ENCODE measurements around the gene POU3F1. TPM values are rescaled to one million over a fixed set of nuclear protein-coding genes. Genes with fewer than 3 reads are reported as not detected.

The POU3F1 gene
- total RNA-seq, 1 experiment from 2014 or later = 5.8 TPM

GRCh38 chr1:38043036-38043747 is 3.4 kb downstream of the POU3F1 start:
- Histone ChIP-seq H3K27ac (ENCODE audit: insufficient read length, low read depth, low read length) (no peak overlapping the region), H3T11ph (ENCODE audit: low read length) (no peak overlapping the region), H3K23me2 (ENCODE audit: insufficient read length, low read depth, low read length, poor library complexity, severe bottlenecking) (peaks cover 22% of the 10 kb centered on the region), H3K56ac (ENCODE audit: insufficient read length, low read depth, low read length) (no peak overlapping the region), H4K91ac (ENCODE audit: insufficient read length, low read depth, low read length) (no peak overlapping the region), H2BK12ac (ENCODE audit: insufficient read length, low read depth, low read length) (no peak overlapping the region), H2AFZ (ENCODE audit: low read length) (no peak overlapping the region), H4K20me1 (ENCODE audit: control insufficient read depth, insufficient read depth, insufficient read length) (no peaks in the 10 kb centered on the region), H3K9me3 (ENCODE audit: control insufficient read depth, low read depth, low read length) (no peaks in the 10 kb centered on the region), H3K27me3 (ENCODE audit: insufficient read depth, low read length) (peaks cover 10% of the 10 kb centered on the region; the same call in 1 of the 2 replicates), H2BK15ac (ENCODE audit: low read depth, low read length) (no peak overlapping the region), H3K79me1 (ENCODE audit: insufficient read depth, low read depth, low read length, poor library complexity, severe bottlenecking) (no peaks in the 10 kb centered on the region), H2BK5ac (ENCODE audit: insufficient read length, low read length) (no peak overlapping the region), H4K5ac (ENCODE audit: insufficient read length, low read depth, low read length) (no peak overlapping the region), H2BK20ac (ENCODE audit: low read depth, low read length, poor library complexity, severe bottlenecking) (no peak overlapping the region), H3K4me1 (ENCODE audit: insufficient read depth, low read length) (peaks cover 1% of the 10 kb centered on the region; the same call in 1 of the 2 replicates), H3K14ac (ENCODE audit: insufficient read depth, low read length) (no peak overlapping the region), H2AK5ac (ENCODE audit: insufficient read length, low read length) (no peak overlapping the region), H3K23ac (ENCODE audit: insufficient read length, low read depth, low read length) (no peak overlapping the region), H3K79me2 (ENCODE audit: insufficient read depth, low read length) (no peaks in the 10 kb centered on the region; the same call in 1 of the 2 replicates), H4K8ac (replicated peaks; ENCODE audit: insufficient read length, low read depth, low read length) (no peak overlapping the region), H2BK120ac (ENCODE audit: low read depth, low read length, poor library complexity, severe bottlenecking) (no peak overlapping the region), H3K18ac (ENCODE audit: insufficient read length, low read depth, low read length) (no peak overlapping the region), H3K4me2 (ENCODE audit: insufficient read depth, insufficient read length, low read length) (no peak overlapping the region), H3K9ac (ENCODE audit: extremely low read depth, insufficient read length, low read length) (no peak overlapping the region), H3K4ac (ENCODE audit: low read depth, low read length) (no peak overlapping the region)
- no peak for DNase-seq
- peaks cover 29 to 46% of the 10 kb centered on the region in 2 experiments for H3K4me1 Mint-ChIP-seq
- H3K27me3 Mint-ChIP-seq (ENCODE audit: low read depth) = peaks cover 44% of the 10 kb centered on the region
- no peak overlapping the region; a peak in 1 of 7 replicates for H3K27ac Mint-ChIP-seq
- no CpG with 5 or more reads among the region's 12 CpGs for WGBS (ENCODE audit: extremely low coverage, insufficient read length, low lambda C conversion rate)
- peaks cover 2 to 6% of the 10 kb centered on the region in 2 experiments; a peak in 3 of 5 replicates for H3K9me3 Mint-ChIP-seq
- no peak for TF ChIP-seq CTCF (conservative IDR thresholded peaks at IDR 0.05)
- H3K36me3 Mint-ChIP-seq (ENCODE audit: insufficient read depth in 1 of 3, low read depth in 3 of 3) = peaks cover 17 to 42% (median 35%) of the 10 kb centered on the region in 3 experiments
- H3K4me3 Mint-ChIP-seq = peak overlapping the region; percentile 38 to 98

Measured in H9 (cell line).